HCT116 (cell line): ENCODE results near the gene OPN4. TPM values are rescaled to one million over a fixed set of nuclear protein-coding genes. Genes with fewer than 3 reads are reported as not detected.

Experiments
- ATAC-seq: fragments of 200-7000 bp; cut with Tn5 transposase; 2 replicates; pipeline ENCODE4 v1.9.1; 2020; ENCODE audit warnings: mild to moderate bottlenecking, moderate library complexity
- BruUV-seq: library from RNA; stranded (reverse); fragments of 400-500 nt; replicated peaks from 2 replicates; lab custom pipeline; 2021; lab: Mats Ljungman, UMichigan
- CTCF ChIA-PET: fragments of 300-600 bp; sonication (Branson Sonifier 250); formaldehyde crosslinking; loops from one replicate; lab custom pipeline; 2021; ENCODE audit warnings: antibody characterized with exemption; lab: Charles Lee
- POLR2A ChIA-PET: fragments of 300-600, 350-600 bp; sonication (Branson Sonifier 250); formaldehyde crosslinking; loops from one replicate; lab custom pipeline; 2021; ENCODE audit warnings: antibody characterized with exemption; lab: Charles Lee
- RAD21 ChIA-PET, 2 experiments: fragments of 300-600 bp; sonication (Branson Sonifier 250); formaldehyde crosslinking; loops; one replicate each; lab custom pipeline; 2023; ENCODE audit warnings: low total read pairs in 2 of 2; ENCODE audit not compliant: uncharacterized antibody in 2 of 2, unreplicated experiment in 2 of 2, low non-redundant PET in 1 of 2; lab: Charles Lee
- DNase-seq: peaks from one replicate; pipeline ENCODE4 v3.0.0-alpha.2; 2010; ENCODE audit warnings: low read depth, low spot score
- H2AFZ ChIP-seq: fragments of 200-600 bp; shearing (Covaris generic), sonication (generic); 2 replicates; pipeline ENCODE4 v1.6.1; 2017; ENCODE audit warnings: low read depth, mixed run types, mixed read lengths, antibody characterized with exemption, low read length; ENCODE audit not compliant: poor library complexity, severe bottlenecking
- H3K27ac ChIP-seq: 2 replicates; pipeline ENCODE4 v1.5.1; 2012; ENCODE audit warnings: low read depth, low read length
- H3K27me3 ChIP-seq: fragments of 200-600 bp; sonication (generic); 2 replicates; pipeline ENCODE4 v1.6.1; 2016; ENCODE audit warnings: mixed run types, low read length, mixed read lengths; ENCODE audit not compliant: insufficient read depth
- H3K36me3 ChIP-seq, 2 experiments: fragments of 200-500 bp in 1 of 2; fragments of 200-600 bp in 1 of 2; sonication (Bioruptor generic) in 1 of 2; sonication (generic) in 1 of 2; 2 replicates each; pipeline versions ENCODE4 v1.5.1 to v1.6.1; 2014 to 2016; ENCODE audit warnings: low read length in 2 of 2, inconsistent platforms in 1 of 2, mixed read lengths in 1 of 2, mixed run types in 1 of 2; ENCODE audit not compliant: insufficient read depth in 2 of 2, control insufficient read depth in 1 of 2
- H3K4me1 ChIP-seq, 2 experiments: fragments of 200-600 bp in 1 of 2; sonication (generic) in 1 of 2; 2 replicates each; pipeline versions ENCODE4 v1.5.1 to v1.6.1; 2012 to 2017; ENCODE audit warnings: low read length in 2 of 2, inconsistent platforms in 1 of 2, mild to moderate bottlenecking in 1 of 2, mixed read lengths in 1 of 2, mixed run types in 1 of 2, moderate library complexity in 1 of 2; ENCODE audit not compliant: insufficient read depth in 2 of 2, control insufficient read depth in 1 of 2
- H3K4me2 ChIP-seq: fragments of 200-600 bp; sonication (generic); 2 replicates; pipeline ENCODE4 v1.6.1; 2017; ENCODE audit warnings: mixed run types, low read length, mixed read lengths
- H3K4me3 ChIP-seq, 2 experiments: fragments of 200-600 bp in 1 of 2; sonication (generic) in 1 of 2; replicated peaks in 1 of 2; 2 replicates each; pipeline ENCODE4 v1.5.1; 2011 to 2016; ENCODE audit warnings: low read length in 2 of 2, control low read depth in 1 of 2, low read depth in 1 of 2, mild to moderate bottlenecking in 1 of 2, mixed read lengths in 1 of 2, mixed run types in 1 of 2
- H3K79me2 ChIP-seq: fragments of 200-600 bp; sonication (generic); 2 replicates; pipeline ENCODE4 v1.6.1; 2017; ENCODE audit warnings: mild to moderate bottlenecking, mixed run types, low read length, moderate library complexity, mixed read lengths; ENCODE audit not compliant: insufficient read depth
- H3K9ac ChIP-seq: fragments of 200-600 bp; sonication (generic); 2 replicates; pipeline ENCODE4 v1.6.1; 2016; ENCODE audit warnings: low read length, mixed read lengths
- H3K9me2 ChIP-seq: fragments of 200-600 bp; sonication (generic), shearing (Covaris generic); 2 replicates; pipeline ENCODE4 v1.6.1; 2017; ENCODE audit warnings: mixed run types, mild to moderate bottlenecking, moderate library complexity; ENCODE audit not compliant: insufficient read depth
- H3K9me3 ChIP-seq, 2 experiments: fragments of 200-500 bp in 1 of 2; fragments of 200-600 bp in 1 of 2; sonication (Bioruptor generic) in 1 of 2; sonication (generic) in 1 of 2; 2 replicates each; pipeline ENCODE4 v1.6.1; 2014 to 2017; ENCODE audit warnings: low read length in 2 of 2, mixed read lengths in 2 of 2, inconsistent platforms in 1 of 2, low read depth in 1 of 2, mild to moderate bottlenecking in 1 of 2, mixed run types in 1 of 2, moderate library complexity in 1 of 2; ENCODE audit not compliant: control insufficient read depth in 1 of 2, insufficient read depth in 1 of 2
- H4K20me1 ChIP-seq: fragments of 200-600 bp; sonication (generic), shearing (Covaris generic); 2 replicates; pipeline ENCODE4 v1.6.1; 2017; ENCODE audit warnings: mixed run types, mild to moderate bottlenecking, moderate library complexity; ENCODE audit not compliant: insufficient read depth
- ATF3 ChIP-seq: IDR thresholded peaks from 2 replicates; pipeline ENCODE4 v1.6.1; 2012
- CEBPB ChIP-seq: IDR thresholded peaks from 2 replicates; pipeline ENCODE4 v1.6.1; 2012; ENCODE audit warnings: low read depth
- EGR1 ChIP-seq: IDR thresholded peaks from 2 replicates; pipeline ENCODE4 v1.6.1; 2012; ENCODE audit warnings: low read depth
- ELF1 ChIP-seq: IDR thresholded peaks from 2 replicates; pipeline ENCODE4 v1.6.1; 2012; ENCODE audit warnings: low read depth, borderline replicate concordance
- EZH2 ChIP-seq: fragments of 200-600 bp; sonication (generic); IDR thresholded peaks from 2 replicates; pipeline ENCODE4 v1.6.1; 2017; ENCODE audit warnings: antibody characterized with exemption, mixed run types
- EZH2phosphoT487 ChIP-seq: fragments of 200-600 bp; IDR thresholded peaks from 2 replicates; pipeline ENCODE4 v1.6.1; 2018; ENCODE audit warnings: antibody characterized with exemption, borderline replicate concordance
- FOSL1 ChIP-seq: IDR thresholded peaks from 2 replicates; pipeline ENCODE4 v1.6.1; 2012; ENCODE audit warnings: low read depth
- POLR2A ChIP-seq: IDR thresholded peaks from 2 replicates; pipeline ENCODE4 v1.7.0; 2011; ENCODE audit warnings: borderline replicate concordance; ENCODE audit not compliant: insufficient read depth, insufficient read length; ENCODE audit errors: extremely low read depth
- POLR2AphosphoS5 ChIP-seq: IDR thresholded peaks from 2 replicates; pipeline ENCODE4 v1.6.1; 2011; ENCODE audit warnings: mild to moderate bottlenecking, low read depth, low read length, moderate library complexity
- SIN3A ChIP-seq: IDR thresholded peaks from 2 replicates; pipeline ENCODE4 v1.6.1; 2012; ENCODE audit warnings: low read depth
- SP1 ChIP-seq: IDR thresholded peaks from 2 replicates; pipeline ENCODE4 v1.6.1; 2012; ENCODE audit warnings: low read depth
- SRF ChIP-seq: IDR thresholded peaks from 2 replicates; pipeline ENCODE4 v1.6.1; 2012; ENCODE audit warnings: low read depth
- YY1 ChIP-seq: IDR thresholded peaks from 2 replicates; pipeline ENCODE4 v1.6.1; 2011; ENCODE audit warnings: low read length, low read depth, moderate library complexity, mild to moderate bottlenecking; ENCODE audit not compliant: insufficient replicate concordance; ENCODE audit errors: extremely low read depth
- ZBTB33 ChIP-seq: IDR thresholded peaks from 2 replicates; pipeline ENCODE4 v1.6.1; 2011; ENCODE audit warnings: mild to moderate bottlenecking, low read length, moderate library complexity; ENCODE audit not compliant: insufficient replicate concordance; ENCODE audit errors: extremely low read depth
- ZNF274 ChIP-seq: fragments of 200-500 bp; sonication (Bioruptor generic); IDR thresholded peaks from 2 replicates; pipeline ENCODE4 v1.6.1; 2014; ENCODE audit warnings: mild to moderate bottlenecking, low read depth, low read length, inconsistent platforms
- intact Hi-C: fragments of 100-400 bp; cut with micrococcal nuclease; formaldehyde crosslinking; loops from 2 replicates; pipeline ENCODE4 v1.10.0; 2022
- total RNA-seq: library from RNA; stranded (reverse); gene quantifications from one replicate; pipeline ENCODE4 v1.2.1, GENCODE V29; 2021; ENCODE audit not compliant: unreplicated experiment
- TF ChIP-seq, protein P1 (sequence below): IDR thresholded peaks from 2 replicates; pipeline ENCODE4 v1.6.1; 2012; ENCODE audit warnings: low read depth
- TF ChIP-seq, protein P2 (sequence below): IDR thresholded peaks from 2 replicates; pipeline ENCODE4 v1.6.1; 2012
- TF ChIP-seq, protein P3 (sequence below), 3 experiments: fragments of 200-600 bp in 1 of 3; sonication (generic) in 1 of 3; IDR thresholded peaks in 2 of 3; conservative IDR thresholded peaks in 1 of 3; 2 replicates each; pipeline ENCODE4 v1.5.1; 2012 to 2017; ENCODE audit warnings: low read depth in 2 of 3, low read length in 2 of 3, antibody characterized with exemption in 1 of 3, borderline replicate concordance in 1 of 3, control low read depth in 1 of 3, mild to moderate bottlenecking in 1 of 3, mixed read lengths in 1 of 3, mixed run types in 1 of 3, moderate library complexity in 1 of 3; ENCODE audit not compliant: insufficient read depth in 1 of 3

The OPN4 gene
- total RNA-seq, 1 experiment from 2014 or later, result not detected

GRCh38 chr10:86649471-86650150 is 4.7 kb upstream of the OPN4 start:
- H3K79me2 ChIP-seq, result no peaks in the 10 kb centered on the region
- H3K9me2 ChIP-seq, result no peaks in the 10 kb centered on the region
- H3K4me1 ChIP-seq, result peaks cover 23 to 27% of the 10 kb centered on the region in 2 experiments
- H3K9ac ChIP-seq, result no peak overlapping the region
- H3K9me3 ChIP-seq, result no peaks in the 10 kb centered on the region
- ChIA-PET CTCF (no interaction called here), RAD21 (no interaction called here), POLR2A (no interaction called here)
- no peak overlapping the region for H2AFZ ChIP-seq
- no peak overlapping the region for H3K4me2 ChIP-seq
- DNase-seq (no peak), ATAC-seq (no peak)
- no peaks in the 10 kb centered on the region for H3K27me3 ChIP-seq
- no peaks in the 10 kb centered on the region for H3K36me3 ChIP-seq
- H4K20me1 ChIP-seq, result no peaks in the 10 kb centered on the region
- intact Hi-C loops, result no loop called here
- no TSS peak for BruUV-seq
- no peak overlapping the region for H3K27ac ChIP-seq
- no peak overlapping the region for H3K4me3 ChIP-seq
- no peak for TF ChIP-seq ZBTB33
- TF ChIP-seq, protein P1, sequence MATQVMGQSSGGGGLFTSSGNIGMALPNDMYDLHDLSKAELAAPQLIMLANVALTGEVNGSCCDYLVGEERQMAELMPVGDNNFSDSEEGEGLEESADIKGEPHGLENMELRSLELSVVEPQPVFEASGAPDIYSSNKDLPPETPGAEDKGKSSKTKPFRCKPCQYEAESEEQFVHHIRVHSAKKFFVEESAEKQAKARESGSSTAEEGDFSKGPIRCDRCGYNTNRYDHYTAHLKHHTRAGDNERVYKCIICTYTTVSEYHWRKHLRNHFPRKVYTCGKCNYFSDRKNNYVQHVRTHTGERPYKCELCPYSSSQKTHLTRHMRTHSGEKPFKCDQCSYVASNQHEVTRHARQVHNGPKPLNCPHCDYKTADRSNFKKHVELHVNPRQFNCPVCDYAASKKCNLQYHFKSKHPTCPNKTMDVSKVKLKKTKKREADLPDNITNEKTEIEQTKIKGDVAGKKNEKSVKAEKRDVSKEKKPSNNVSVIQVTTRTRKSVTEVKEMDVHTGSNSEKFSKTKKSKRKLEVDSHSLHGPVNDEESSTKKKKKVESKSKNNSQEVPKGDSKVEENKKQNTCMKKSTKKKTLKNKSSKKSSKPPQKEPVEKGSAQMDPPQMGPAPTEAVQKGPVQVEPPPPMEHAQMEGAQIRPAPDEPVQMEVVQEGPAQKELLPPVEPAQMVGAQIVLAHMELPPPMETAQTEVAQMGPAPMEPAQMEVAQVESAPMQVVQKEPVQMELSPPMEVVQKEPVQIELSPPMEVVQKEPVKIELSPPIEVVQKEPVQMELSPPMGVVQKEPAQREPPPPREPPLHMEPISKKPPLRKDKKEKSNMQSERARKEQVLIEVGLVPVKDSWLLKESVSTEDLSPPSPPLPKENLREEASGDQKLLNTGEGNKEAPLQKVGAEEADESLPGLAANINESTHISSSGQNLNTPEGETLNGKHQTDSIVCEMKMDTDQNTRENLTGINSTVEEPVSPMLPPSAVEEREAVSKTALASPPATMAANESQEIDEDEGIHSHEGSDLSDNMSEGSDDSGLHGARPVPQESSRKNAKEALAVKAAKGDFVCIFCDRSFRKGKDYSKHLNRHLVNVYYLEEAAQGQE, result no peak
- no peak for TF ChIP-seq ATF3
- no peak for TF ChIP-seq CEBPB
- TF ChIP-seq POLR2AphosphoS5, result no peak
- TF ChIP-seq, protein P2, sequence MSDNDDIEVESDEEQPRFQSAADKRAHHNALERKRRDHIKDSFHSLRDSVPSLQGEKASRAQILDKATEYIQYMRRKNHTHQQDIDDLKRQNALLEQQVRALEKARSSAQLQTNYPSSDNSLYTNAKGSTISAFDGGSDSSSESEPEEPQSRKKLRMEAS, result no peak
- TF ChIP-seq ZNF274, result no peak
- no peak for TF ChIP-seq FOSL1
- no peak for TF ChIP-seq SP1
- TF ChIP-seq YY1, result no peak
- TF ChIP-seq SRF, result no peak
- no peak for TF ChIP-seq SIN3A
- no peak for TF ChIP-seq EGR1
- no peak for TF ChIP-seq EZH2
- no peak for TF ChIP-seq ELF1
- TF ChIP-seq POLR2A, result no peak
- no peak for TF ChIP-seq EZH2phosphoT487
- TF ChIP-seq, protein P3, sequence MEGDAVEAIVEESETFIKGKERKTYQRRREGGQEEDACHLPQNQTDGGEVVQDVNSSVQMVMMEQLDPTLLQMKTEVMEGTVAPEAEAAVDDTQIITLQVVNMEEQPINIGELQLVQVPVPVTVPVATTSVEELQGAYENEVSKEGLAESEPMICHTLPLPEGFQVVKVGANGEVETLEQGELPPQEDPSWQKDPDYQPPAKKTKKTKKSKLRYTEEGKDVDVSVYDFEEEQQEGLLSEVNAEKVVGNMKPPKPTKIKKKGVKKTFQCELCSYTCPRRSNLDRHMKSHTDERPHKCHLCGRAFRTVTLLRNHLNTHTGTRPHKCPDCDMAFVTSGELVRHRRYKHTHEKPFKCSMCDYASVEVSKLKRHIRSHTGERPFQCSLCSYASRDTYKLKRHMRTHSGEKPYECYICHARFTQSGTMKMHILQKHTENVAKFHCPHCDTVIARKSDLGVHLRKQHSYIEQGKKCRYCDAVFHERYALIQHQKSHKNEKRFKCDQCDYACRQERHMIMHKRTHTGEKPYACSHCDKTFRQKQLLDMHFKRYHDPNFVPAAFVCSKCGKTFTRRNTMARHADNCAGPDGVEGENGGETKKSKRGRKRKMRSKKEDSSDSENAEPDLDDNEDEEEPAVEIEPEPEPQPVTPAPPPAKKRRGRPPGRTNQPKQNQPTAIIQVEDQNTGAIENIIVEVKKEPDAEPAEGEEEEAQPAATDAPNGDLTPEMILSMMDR (IDR thresholded peaks at IDR 0.05 in 2 of 3, conservative IDR thresholded peaks at IDR 0.05 in 1 of 3; ENCODE audit: borderline replicate concordance in 1 of 3, insufficient read depth in 1 of 3, low read depth in 2 of 3, low read length in 2 of 3), result no peak
